K562 (cell line): ENCODE data around the gene DMD. TPM values are rescaled to one million over a fixed set of nuclear protein-coding genes. Genes with fewer than 3 reads are reported as not detected.

Experiments
- SRF ChIP-seq, 2 experiments: fragments of 250-450, 450-650 bp in 1 of 2; sonication (Bioruptor Pico) in 1 of 2; sonication (generic) in 1 of 2; formaldehyde crosslinking; IDR thresholded peaks; 2 replicates each; pipeline versions ENCODE4 v1.5.0 to v1.5.1; 2020 to 2022; ENCODE audit warnings: mild to moderate bottlenecking in 1 of 2, missing genetic modification reagents in 1 of 2
- TAF15 ChIP-seq: fragments of 200-400 bp; formaldehyde crosslinking; IDR thresholded peaks from 2 replicates; pipeline ENCODE4 v1.6.1; 2017; ENCODE audit warnings: mild to moderate bottlenecking, low read depth, low read length, moderate library complexity
- ZBTB49 ChIP-seq: sonication (generic); formaldehyde crosslinking; IDR thresholded peaks from 2 replicates; pipeline ENCODE4 v1.8.0; 2022; ENCODE audit warnings: missing genetic modification reagents, mild to moderate bottlenecking, borderline replicate concordance
- ZNF75A ChIP-seq: fragments of 450-650 bp; formaldehyde crosslinking; IDR thresholded peaks from 2 replicates; pipeline ENCODE4 v1.4.0; 2020; ENCODE audit warnings: mild to moderate bottlenecking
- polyA plus RNA-seq, 8 experiments: library from polyadenylated mRNA; depleted of rRNA in 4 of 8; stranded (reverse) in 5 of 8; unstranded in 3 of 8; fragments of >200 nt; fragmentation: Nextera tagmentation in 2 of 8; fragmentation: Illumina TruSeq in 1 of 8; extraction: Ambion mirVana in 2 of 8; extraction: Trizol in 1 of 8; gene quantifications; 2 replicates each; pipeline versions ENCODE4 v1.2.1 to v1.2.3, GENCODE V29; 2011 to 2014; ENCODE audit warnings: inconsistent platforms in 1 of 8, missing spikeins in 1 of 8
- total RNA-seq, 7 experiments: library from RNA; depleted of rRNA in 6 of 7; stranded (reverse); fragments of >200 nt in 6 of 7; fragmentation: Illumina TruSeq in 2 of 7; extraction: Trizol in 2 of 7; gene quantifications; 2 replicates each; pipeline versions ENCODE4 v1.2.1 to v1.2.3, GENCODE V29; 2011 to 2021; ENCODE audit warnings: low replicate concordance in 1 of 7
- TF ChIP-seq, protein P1 (sequence below): sonication (generic); formaldehyde crosslinking; IDR thresholded peaks from 2 replicates; pipeline ENCODE4 v1.8.1; 2023; ENCODE audit warnings: missing genetic modification reagents, mild to moderate bottlenecking, borderline replicate concordance

DMD gene
- total and polyA plus RNA-seq, 9 of the 15 experiments (the other 6 are each of a cell fraction or from before 2014, with no cell fraction given) = 3.8 to 20.4 (median 11.4) TPM

DNA sequence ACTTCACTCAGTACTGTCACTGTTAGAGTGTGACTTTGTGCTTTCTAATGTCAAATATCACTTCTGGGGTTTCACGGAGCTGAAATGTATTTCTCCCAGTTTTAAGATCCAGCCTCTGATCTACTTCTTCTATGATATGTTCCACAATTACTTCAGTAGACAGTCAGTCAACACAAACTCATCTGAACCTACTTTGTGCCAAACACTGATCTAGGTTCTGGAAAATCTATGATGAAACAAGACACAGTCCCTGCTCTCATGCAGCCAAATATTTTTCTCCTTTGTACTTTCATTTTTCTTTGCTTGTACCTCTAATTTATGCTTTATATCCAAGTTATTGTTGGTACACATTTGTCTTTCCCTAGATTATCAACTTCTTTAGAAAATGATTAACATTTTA, 1498.2 kb downstream of the DMD start (continued):
- TF ChIP-seq SRF (CRISPR knock-in tag; IDR thresholded peaks at IDR 0.05) = no peak
- TF ChIP-seq TAF15 = no peak
- no peak for TF ChIP-seq ZBTB49 (CRISPR knock-in tag)
- TF ChIP-seq, protein P1, sequence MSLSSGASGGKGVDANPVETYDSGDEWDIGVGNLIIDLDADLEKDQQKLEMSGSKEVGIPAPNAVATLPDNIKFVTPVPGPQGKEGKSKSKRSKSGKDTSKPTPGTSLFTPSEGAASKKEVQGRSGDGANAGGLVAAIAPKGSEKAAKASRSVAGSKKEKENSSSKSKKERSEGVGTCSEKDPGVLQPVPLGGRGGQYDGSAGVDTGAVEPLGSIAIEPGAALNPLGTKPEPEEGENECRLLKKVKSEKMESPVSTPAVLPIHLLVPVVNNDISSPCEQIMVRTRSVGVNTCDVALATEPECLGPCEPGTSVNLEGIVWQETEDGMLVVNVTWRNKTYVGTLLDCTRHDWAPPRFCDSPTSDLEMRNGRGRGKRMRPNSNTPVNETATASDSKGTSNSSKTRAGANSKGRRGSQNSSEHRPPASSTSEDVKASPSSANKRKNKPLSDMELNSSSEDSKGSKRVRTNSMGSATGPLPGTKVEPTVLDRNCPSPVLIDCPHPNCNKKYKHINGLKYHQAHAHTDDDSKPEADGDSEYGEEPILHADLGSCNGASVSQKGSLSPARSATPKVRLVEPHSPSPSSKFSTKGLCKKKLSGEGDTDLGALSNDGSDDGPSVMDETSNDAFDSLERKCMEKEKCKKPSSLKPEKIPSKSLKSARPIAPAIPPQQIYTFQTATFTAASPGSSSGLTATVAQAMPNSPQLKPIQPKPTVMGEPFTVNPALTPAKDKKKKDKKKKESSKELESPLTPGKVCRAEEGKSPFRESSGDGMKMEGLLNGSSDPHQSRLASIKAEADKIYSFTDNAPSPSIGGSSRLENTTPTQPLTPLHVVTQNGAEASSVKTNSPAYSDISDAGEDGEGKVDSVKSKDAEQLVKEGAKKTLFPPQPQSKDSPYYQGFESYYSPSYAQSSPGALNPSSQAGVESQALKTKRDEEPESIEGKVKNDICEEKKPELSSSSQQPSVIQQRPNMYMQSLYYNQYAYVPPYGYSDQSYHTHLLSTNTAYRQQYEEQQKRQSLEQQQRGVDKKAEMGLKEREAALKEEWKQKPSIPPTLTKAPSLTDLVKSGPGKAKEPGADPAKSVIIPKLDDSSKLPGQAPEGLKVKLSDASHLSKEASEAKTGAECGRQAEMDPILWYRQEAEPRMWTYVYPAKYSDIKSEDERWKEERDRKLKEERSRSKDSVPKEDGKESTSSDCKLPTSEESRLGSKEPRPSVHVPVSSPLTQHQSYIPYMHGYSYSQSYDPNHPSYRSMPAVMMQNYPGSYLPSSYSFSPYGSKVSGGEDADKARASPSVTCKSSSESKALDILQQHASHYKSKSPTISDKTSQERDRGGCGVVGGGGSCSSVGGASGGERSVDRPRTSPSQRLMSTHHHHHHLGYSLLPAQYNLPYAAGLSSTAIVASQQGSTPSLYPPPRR = no peak
- TF ChIP-seq ZNF75A (CRISPR knock-in tag) = no peak
